TTC549 (cell line): Measurements from ENCODE around the gene HELQ.
"Not testable (repeated sequence)": the region's sequence is repeated elsewhere in the genome, so short reads cannot be mapped to it uniquely, and the experiment has no call there.

Experiments used
- FAIRE-seq: peaks from 2 replicates; lab custom pipeline; 2012; peaks lifted over from hg19 to GRCh38; lab: Jason Lieb, UNC

HELQ gene

DNA sequence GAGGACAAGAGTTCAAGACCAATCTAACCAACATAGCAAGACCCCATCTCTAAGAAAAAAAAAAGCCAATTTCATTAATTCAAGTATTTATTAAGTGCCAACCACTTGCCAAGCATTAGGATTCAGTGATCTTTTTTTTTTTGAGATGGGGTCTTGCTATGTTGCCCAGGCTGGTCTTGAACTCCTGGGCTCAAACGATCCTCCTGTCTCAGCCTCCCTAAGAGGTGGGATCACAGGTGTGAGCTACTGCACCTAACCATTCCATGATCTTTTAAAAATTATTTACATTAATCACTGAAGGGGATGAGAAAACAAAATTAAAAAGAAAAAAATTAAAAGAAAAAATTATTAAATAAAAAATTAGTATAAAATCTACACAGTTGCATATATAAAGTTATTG is 24.4 kb downstream of the HELQ start:
- FAIRE-seq: no peak

DNA sequence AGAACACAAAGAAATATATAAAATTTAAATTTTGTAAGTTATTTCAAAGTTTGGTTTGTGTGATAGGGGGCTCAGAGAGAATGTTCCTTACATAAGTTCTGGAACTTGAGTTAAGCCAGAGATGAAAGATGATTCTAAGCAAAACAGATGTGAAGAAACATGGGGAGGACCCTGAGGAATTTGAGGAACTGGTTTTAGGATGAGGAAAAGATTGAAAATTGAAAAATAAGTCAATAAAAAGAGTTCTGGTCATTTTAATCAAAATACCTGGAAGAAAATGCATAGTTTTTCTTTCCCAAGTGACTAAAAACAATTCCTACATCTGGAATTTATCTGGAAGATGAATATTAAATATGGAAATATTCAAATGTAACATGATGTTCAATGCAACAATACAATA is 37.4 kb downstream of the HELQ start:
- FAIRE-seq: no peak

DNA sequence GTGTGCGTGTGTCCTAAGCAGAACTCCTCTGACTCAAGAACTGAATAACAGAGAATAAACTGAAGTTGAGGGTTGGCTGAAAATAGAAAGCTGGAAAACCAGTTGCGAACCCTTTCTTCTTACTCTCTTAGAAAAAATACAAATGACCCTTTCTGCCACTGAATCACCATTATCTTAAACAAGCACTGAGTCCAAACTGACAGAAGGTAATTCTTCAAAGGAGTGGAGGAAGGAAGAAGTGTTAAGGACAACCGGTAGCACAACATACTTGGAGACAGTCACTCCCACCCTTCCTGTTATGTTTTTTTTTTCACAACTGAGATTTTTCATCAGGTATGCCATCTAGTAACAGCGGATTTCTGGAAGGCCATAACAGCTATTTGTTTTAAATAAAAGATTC is 38.1 kb downstream of the HELQ start:
- no peak for FAIRE-seq

DNA sequence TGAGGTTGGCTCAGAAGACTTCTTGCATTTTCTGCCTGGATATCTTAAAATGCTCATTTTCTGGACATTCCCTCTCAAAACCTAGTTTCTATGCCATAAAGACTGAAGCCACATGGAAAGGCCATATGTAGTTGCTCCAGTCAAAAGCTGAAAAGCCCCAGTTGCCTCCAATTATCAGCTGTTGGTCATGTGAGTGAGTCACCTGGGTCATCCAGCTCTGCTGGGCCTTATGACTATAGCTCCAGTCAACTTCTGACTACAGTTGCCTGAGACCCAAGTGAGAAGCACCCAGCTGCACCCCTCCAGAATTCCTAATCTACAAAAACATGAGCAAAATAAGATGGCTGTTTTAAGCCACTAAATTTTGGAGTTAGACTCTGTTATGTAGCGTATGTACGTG is 41.9 kb downstream of the HELQ start:
- FAIRE-seq: no peak

DNA sequence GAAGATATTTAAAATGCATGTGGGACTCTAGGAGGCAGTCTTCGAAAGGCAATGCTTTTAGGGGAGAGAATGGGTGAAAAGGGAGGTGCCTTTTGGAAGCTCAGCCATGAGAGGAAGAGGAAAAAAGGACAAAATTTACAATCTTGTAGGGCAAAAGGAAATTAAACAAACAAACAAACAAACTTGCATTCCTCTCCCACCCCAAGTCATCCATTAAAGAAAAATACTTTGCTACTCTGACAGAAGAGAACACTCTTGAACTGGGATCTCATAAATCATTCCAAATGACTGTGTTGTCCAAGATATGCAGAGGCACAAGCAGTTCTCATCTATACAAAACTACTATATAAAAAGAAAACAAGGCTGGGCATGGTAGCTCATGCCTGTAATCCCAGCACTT is 46.7 kb downstream of the HELQ start:
- FAIRE-seq: no peak

DNA sequence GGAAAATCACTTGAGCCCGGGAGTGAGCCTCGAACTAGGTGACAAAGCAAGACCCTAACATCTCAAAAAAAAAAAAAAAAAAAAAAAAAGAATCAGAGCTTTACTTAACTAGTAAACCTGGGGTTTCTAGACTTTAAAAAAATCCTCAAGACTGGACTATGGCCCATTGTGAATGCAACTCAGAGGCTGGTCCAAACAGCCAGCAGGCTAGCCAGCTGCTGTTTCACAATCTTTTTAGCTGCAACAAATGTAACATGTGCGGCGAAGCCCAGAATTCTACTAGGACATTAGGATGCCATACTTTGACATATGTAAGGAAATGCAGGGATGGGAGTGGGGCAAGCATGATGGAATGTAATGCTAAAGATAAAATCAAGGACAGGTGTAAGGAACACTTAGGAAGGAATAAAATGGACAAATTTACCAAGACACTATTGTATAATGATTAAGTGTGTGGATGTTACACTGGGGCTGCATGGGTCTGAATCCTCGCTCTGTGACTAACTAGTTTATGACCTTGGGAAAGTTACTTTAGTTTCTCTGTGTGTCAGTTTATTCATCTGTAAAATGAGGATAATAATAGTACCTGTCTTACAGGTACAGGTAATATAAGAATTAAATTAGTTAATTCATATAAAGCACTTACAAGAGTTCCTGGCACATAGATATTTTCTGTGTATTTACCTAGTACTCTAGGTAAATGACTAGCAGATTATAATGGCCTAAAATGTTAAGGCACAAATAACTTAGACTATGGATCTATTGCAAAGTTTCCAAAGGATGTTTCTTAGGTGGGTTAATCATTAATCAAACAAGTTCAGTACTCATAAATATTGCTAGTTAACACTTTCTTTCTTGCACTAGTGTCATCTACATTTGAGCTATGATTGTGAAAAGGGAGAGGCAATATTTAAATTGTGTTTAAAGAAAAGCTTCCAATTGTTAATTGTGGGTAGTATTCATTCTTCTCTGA is 49.5 kb downstream of the HELQ start:
- no peak for FAIRE-seq

DNA sequence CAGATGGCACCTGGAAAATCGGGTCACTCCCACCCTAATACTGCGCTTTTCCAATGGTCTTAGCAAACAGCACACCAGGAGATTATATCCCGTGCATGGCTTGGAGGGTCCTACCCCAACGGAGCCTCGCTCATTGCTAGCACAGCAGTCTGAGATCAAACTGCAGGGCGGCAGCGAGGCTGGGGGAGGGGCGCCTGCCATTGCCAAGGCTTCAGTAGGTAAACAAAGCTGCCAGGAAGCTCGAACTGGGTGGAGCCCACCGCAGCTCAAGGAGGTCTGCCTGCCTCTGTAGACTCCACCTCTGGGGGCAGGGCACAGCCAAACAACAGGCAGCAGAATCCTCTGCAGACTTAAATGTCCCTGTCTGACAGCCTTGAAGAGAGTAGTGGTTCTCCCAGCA is 57.5 kb downstream of the HELQ start:
- FAIRE-seq: not testable (repeated sequence)

DNA sequence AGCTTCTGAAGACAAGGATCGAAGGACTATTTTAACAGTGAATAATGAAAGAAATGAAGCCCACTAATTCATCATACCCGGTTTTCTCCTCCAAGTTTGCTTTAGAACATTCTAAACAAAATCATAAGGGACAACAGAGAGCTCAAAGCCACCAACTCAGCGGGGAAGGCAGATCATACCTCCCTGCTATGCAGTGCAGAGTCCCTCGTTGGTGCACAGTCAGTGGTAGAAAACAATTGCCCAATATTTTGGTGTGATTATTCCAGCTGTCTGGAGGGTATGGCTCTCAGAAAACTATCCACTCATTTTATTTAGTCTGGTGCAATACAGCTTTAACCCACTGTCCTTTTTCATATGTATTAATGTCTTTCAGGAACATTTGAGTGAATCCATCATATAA is 61.7 kb downstream of the HELQ start:
- FAIRE-seq: no peak

DNA sequence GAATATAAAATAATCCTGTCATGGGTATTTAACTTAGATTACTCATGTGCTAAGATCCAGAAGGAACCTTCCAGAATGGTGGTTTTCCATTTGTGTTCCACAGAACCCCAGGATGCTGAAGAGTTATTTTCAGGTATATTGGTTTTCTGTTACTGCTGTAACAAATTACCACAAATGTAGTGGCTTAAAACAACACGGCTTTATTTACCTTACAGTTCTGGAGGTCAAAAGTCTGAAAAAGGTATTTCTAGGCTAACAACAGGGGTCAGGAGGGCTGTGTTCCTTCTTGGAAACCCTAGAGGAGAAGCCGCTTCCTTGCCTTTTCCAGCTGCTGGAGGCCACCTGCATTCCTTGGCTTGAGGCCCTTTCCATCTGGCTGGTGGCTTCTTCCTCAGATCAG is 63.1 kb downstream of the HELQ start:
- FAIRE-seq: no peak

DNA sequence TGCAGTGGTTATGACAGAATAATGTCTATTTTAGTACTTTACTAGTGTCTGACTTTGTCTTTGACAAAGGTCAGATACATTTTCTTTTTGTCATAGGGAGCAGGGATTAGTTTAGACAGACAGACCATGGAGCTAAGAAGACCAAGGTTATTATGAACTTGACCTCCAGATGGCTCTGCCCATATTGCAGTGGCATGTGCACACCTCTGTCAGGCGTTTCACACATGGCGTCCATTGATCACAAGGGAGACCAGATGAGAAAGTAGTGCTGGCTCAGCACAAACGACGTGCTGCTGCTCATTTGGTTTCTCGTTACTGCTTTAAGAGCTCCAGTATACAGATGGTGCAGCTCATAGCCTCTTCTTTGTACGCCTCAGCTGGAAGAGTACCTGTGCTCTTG is 64.7 kb downstream of the HELQ start:
- FAIRE-seq: no peak

DNA sequence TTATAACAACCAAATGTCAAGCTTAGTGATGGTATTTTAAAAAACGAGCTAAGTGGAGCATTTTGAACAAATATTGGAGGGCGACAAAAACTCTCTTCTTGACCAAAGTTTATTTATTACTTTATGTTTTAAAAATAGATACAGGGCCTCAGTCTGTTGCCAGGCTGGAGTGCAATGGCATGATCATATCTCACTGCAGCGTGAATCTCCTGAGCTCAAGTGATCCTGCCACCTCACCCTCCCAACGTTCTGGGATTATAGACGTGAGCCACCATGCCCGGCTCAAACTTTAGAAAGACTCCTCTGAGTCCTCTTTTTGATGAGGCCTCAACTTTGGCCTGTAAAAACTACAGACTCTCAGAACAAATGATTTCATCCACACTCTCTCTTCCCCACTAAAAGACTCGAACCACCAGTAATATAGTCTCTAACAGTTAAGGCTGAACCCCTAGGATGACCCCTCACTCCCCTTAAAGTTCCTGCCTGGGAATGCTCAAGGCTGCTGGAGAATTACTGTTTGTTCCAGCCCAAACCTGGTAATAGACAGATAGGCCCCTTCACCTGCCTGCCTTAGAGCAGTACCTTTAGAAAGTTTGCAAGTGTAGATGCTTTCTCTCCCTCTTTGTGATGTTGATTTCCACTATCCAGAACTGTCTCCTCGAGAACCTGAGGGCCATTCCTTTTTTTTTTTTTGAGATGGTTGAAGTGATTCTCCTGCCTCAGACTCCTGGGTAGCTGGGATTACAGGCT is 65.7 kb downstream of the HELQ start:
- FAIRE-seq: no peak

DNA sequence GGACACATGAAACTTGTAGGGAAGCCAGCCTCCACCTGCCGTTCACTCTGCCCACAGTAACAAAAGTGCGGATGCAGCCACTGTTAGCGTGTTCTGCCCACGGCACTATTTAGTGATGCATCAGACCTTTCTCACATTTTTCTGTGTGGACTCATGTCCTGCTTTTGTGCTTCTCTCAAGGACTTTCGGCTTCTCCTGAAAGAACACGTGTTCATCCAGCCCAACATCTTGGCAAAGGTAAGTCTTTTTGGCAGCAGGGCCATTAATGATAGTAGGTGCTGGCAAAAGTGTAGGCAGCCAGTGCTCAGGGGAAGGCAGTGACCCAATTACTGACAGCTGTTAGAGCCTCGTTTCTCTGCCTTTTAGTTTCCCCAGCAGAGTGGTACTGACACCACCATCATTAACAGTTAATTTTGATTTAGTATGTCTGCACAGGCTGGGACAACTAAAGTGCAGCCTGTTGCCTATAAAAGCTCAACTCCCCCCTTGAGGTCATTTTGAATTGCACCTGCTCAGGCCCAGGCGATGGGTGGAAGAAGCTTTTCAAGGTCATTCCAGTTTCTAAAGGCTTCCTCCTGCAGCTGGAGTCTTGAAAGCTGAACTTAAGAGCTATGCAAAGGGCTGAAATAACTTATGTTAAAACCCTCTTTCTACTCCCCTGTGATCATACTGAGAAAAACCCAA is 66.4 kb downstream of the HELQ start:
- no peak for FAIRE-seq

DNA sequence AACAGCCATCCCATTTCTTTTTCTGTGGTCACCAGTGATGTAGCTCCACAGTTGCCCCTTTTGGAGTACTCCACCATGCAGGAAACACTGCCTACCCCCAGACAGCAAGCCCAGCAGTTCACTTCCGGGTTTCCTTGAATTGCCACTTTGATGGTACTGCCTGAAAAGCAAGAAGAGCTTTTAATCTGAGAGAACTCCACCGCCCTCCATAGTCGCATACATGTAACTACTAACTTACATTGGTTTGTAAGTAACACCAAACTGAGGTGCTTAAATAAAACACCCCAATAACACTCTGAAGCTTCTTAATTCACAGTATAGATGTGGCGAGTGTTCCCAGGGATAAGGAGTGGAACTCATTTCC is 67.3 kb downstream of the HELQ start:
- no peak for FAIRE-seq

DNA sequence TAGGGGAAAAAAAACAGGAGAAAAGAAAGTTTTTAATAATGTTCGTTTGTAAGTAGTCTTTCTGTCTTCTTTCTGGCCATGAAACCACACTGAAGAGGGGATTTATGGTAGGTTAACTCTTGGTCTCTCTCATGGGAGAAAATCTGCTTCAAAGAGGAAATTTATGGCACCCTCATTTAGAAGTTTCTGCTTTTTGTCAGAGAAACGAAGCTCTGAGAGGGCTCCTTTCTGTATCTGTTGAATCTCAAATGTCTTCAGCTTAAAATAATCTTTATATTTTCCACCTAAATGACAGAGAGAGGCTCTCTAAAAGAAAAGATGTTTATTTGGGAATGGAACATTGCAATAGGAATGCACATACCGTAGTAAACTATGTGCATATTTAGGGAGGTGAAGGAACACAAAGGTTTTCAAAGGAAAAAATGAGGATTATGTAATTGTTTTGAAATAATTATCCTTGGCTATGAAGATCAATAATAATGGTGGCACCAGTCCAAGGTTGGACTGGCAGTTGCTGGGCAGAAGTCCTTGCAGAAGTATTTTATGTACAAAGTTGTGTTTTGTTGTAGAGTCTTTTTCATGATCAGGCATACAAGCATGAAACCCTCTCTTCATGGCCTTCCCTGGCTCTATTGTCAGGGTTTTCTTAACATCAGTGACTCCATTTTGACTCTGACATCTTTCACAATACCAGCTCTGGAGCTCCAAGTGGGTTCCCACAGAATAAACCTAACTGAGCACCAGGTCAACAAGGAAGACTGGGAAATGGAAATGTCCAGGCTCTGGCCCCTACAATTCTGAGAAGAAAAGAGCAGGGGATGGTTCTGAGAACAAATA is 67.9 kb downstream of the HELQ start:
- no peak for FAIRE-seq

DNA sequence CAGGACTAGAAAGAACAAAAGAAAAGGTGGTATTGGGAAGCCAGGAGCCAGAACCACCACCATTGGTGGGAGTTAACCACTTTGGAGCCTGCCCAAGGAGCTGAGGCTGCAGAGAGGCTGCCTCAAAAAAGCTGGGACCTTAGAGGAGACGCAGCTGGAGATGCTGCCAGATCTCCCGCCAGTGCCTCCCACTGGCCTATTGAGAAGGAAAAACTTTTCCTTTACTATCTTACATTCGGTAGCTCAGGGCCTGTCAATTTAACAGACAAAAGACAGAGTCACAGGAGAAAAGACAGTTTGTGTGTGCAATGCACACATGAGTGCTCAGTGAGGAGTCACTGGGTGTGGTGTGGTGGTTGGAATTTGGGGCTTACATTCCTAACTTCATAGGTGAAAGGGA is 68.6 kb downstream of the HELQ start:
- FAIRE-seq: no peak

DNA sequence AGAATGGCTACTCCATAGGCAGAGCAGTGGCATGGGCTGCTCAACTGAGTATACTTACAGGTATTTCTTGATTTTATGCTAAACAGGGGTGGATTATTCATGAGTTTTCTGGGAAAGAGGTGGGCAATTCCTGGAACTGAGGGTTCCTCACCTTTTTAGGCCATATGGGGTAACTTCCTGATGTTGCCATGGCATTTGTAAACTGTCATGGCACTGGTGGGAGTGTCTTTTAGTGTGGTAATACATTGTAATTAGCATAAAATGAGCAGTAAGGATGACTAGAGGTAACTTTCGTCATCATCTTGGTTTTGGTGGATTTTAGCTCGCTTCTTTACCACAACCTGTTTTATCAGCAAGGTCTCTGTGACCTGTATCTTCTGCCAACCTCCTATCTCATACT is 72.8 kb downstream of the HELQ start:
- no peak for FAIRE-seq

DNA sequence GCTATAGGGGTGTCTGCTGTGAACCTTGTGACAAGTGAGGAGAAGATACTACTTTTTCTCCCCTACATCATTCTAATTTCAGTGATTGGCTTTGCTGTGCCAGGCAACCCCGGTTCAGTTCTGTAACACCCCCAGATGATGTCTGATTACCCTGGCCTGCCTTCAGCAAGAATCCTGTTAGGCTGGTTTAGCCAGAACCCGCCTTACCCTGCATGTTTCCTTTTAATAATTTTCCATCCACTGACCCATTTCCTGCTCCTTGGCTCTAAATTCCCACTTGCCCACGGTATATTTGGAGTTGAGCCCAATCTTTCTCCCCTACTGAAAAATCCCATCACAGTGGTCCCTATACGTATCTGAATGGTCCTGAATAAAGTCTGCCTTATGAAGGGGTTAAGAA is 74.5 kb downstream of the HELQ start:
- FAIRE-seq: no peak

DNA sequence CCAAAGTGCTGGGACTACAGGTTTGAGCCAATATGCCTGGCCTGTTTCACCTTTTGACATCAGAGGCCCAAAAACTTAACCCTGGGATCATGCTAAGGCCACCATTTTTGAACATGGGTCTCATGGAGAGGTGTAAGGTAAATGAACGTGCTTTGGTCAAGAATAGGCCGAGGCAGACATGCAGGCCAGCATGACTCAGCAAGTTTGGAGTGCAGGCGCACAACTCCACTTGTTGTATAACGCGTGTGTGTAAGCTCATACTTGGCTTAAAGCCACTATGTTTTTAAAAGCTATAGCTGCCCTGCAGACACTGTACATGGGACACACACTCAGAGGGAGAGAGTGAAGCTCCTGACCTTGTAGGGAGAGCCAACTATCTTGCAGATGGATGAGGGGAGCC is 77.2 kb downstream of the HELQ start:
- no peak for FAIRE-seq

DNA sequence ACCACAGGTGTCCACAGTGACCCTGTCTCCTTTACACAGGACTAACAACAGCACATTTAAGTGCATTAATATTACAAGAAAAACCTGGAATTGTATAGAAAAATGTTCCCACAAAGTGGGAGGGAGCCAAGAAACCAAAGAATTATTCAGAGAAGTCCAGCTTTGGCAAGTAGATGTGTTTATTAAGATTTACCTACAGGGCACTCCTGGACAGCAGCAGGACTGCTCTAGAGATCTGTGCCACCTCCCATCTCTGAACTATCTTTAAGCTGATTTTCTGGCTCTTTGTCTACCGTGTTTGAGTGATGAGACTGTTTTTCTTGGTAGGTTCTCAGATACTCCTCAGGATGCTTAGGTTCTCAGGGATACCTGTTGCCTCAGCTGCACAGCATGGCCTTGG is 82.7 kb downstream of the HELQ start:
- FAIRE-seq: no peak

DNA sequence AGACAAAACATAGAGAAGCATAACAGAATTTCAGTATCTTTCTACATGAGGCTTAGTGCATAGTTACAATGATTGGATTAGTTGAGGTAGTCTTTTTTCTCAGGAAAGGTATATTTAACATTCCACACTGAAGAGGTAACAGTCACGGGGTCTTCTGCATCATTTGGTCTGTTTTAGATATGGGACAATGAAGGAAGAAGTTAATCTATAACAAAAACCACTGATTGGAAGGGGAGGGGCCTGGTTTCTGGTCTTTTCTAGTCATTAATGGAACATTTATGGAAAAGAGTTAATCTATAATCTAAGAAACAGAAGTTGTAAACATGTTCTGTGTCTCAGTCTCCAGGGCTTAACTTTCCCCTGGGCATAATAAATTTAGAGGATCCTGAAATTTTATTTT is 83.7 kb downstream of the HELQ start:
- FAIRE-seq: no peak

DNA sequence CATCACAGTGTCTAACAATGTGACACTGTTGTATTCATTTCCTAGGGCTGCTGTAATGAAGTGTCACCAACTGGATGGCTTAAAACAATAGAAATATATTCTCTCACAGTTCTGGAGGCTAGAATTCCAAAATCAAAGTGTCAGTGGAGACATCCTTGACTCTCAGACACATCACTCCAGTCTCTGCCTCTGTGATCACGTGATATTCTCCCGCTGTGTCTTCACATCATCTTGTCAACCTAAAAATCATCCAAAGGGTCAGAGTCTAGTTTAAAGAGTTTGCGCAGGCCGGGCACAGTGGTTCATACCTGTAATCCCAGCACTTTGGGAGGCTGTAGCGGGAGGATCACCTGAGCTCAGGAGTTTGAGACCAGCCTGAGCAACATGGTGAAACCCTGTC is 84.4 kb downstream of the HELQ start:
- FAIRE-seq: no peak

DNA sequence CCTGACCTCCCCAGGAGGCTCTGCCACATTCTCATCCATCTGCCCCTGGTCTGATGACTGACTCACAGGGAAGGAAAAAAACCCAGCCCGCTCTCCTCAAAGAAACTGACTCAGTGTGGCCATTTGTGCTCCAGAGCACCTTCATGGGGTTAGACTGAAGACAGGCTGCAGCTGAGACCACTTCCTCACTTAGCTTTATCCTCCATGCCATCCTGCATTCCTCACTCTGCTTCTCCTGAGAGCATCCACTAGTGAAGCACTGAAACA is 85.0 kb downstream of the HELQ start:
- no peak for FAIRE-seq
